CD4-positive, alpha-beta T cell treated with Interleukin-2 at 100 ng/mL for 4 hours (primary cell): ENCODE measurements around the gene PRDM1.

ENCODE experiments used
- DNase-seq: peaks from one replicate; pipeline ENCODE4 v3.0.0-alpha.2; 2020; ENCODE audit warnings: low spot score

The PRDM1 gene

GRCh38 chr6:106116125-106116832 is 30.1 kb downstream of the PRDM1 start:
- DNase-seq: no peak

GRCh38 chr6:106117579-106117978 is 31.4 kb downstream of the PRDM1 start:
- peak; percentile 83 for DNase-seq

DNA sequence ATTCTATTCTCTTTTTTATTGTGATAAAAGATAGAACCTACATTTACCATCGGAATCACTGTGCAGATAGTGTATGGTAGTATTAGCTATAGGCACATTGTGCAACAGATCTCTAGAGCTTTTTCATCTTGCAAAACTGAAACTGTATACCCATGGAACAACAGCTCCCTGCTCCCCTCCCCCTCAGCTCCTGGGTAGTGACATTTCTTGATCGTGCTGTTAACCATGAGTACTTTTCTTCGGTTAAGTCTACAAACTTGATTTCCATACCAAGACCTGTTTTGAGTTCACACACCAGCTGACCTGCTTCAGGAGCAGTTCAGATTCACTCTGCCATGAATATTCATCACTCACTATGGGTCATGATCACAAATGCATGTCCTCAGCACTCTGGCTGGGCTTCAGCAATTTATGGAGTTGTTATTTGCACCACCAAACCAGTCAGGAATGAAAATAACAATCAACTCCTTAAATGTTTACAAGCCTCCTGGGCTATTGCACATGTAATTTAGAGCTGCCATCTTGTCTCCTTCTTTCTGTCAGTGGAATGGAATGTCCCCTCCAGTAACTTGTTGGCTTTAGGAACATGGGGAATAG is 32.8 kb downstream of the PRDM1 start:
- DNase-seq: no peak

DNA sequence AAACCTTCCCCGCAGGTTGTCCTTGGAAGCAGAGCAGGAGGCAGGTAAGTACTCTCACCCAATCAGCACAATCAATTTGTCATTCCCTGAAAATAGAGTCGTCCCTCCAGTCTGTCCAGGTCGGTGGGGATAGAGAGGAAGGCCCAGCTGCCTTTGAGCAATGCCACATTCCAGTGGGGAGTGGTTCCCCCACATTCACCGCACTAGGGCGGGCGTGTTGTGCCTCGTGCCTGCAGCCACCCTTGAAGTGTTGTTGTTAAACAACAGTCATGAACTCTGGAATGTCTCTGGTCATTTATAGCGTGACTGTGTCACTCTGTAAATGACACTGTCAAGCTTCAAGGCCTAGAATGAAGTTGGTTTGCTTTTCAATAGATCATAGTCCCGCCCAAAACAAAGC is 33.4 kb downstream of the PRDM1 start:
- no peak for DNase-seq

DNA sequence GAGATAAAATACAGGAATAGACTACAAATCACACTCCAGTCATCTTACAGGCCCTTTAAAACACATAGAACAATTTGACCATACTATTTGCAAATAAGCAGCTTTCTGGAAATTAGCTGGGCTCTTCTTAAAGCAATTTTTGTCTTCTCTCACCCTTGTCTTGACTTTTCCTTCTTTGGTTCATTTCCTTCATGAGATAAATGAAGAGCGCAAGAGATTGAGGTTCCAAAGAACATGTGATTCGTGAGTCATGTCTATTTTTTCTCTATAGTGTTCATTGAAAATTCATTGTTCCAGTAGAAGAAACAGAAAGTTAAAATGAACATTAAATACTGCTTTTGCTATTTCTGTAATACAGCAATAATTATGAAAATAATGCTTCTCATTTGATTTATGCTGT is 33.9 kb downstream of the PRDM1 start:
- DNase-seq: no peak

- no peak for DNase-seq
Observed at GRCh38 chr6:106120406-106120805, 34.3 kb downstream of the PRDM1 start.

DNA sequence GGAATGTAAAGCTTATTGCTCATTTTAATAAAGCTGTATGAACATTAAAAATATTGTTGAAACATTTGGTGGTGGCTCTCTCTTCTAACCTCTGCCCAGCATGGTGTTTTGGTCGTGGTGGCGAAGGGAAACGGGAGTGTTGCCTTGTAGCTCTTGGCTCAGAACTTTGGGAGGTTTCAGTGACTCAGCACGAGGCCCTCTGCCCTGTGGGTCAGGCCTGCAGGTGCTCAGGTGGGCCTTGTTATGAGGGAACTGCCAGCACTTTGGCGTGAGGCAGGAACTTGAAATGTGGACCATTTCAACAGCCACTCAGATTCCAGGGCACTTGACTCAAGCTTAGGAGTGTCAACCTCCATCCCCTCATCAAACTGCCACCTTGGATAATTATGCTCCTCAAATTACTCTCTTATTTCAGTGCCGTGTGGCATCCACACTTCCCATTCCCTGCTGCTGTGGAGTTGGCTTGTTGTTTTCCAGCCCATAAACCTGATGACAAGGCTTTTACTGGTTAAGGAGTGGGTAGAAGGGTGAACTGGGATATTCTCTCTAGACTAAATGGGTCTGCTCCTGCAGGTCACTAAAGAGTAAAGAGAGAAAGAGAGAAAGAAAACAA is 36.3 kb downstream of the PRDM1 start:
- DNase-seq: no peak

DNA sequence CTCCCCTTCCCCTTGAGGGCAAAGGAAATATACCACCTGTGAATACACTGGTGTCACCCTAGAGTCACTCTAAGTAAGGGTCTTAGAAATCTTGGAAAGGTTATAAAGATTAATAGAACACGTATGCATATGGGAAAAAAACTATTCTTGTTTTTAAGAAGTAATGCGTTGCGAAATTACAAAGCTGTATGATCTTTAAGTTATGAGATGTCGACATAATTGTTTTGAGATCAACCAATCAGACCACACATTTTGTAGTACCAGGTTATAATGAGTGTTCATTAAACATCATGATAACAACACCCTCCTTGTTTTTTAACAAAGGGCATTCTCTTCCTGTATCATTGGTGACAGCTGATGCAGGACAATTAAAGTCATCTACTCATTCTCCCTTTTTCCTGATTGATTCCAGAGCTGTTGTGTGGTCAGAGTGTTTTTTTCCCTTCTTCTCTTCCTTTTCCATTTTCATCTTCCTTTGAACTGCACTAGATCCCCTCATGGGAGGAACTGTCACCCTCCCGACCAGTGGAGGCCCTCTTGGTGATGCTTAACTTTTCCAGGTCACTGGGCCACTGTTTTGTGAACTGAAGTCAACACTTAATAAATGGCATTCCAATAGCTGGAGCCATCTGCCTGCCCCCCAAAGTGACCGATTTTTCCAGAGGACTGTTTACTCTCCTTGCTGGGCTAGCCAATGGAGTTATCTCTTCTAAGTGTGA is 37.0 kb downstream of the PRDM1 start:
- no peak for DNase-seq

DNA sequence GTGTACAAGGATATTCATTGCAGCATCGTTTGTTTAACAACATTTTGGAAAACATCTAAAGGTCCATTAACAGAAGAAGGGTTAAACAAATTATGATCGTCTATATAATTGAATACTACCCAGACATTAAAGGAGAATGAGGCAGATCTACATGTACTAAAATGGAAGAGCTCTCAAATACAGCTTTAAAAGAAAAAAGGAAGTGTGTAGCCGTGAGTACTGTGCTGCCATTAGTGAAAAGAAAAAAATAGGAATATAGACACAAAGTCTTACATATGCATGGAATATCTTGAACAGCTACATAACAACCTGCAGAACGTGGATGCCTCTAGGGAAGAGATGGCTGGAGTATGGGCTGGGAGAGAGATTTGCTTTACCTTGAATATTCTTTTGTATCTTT is 37.9 kb downstream of the PRDM1 start:
- DNase-seq: no peak

- DNase-seq: no peak
Observed at GRCh38 chr6:106124437-106125430, 38.6 kb downstream of the PRDM1 start.

- DNase-seq: peak; percentile 59
Observed at GRCh38 chr6:106125925-106126435, 39.8 kb downstream of the PRDM1 start.

DNA sequence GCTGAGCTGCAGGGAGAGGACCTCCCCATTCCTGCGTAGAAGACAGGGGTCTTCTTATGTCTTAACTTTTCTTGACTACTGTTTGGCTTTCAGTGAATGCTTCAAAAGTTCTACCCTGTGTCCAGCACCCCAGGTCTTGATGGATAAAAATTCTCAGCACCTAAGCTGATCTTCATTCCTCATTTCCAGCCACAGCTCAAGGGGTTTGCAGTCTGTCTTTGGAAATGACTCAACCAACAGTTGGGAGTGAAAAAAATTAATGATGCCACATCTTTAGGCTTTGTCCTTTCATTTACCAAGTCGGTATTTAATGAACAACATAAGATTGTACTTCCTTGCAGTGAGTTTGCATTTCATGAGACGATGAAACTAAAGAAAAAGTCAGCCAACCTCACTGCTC is 40.3 kb downstream of the PRDM1 start:
- no peak for DNase-seq

DNA sequence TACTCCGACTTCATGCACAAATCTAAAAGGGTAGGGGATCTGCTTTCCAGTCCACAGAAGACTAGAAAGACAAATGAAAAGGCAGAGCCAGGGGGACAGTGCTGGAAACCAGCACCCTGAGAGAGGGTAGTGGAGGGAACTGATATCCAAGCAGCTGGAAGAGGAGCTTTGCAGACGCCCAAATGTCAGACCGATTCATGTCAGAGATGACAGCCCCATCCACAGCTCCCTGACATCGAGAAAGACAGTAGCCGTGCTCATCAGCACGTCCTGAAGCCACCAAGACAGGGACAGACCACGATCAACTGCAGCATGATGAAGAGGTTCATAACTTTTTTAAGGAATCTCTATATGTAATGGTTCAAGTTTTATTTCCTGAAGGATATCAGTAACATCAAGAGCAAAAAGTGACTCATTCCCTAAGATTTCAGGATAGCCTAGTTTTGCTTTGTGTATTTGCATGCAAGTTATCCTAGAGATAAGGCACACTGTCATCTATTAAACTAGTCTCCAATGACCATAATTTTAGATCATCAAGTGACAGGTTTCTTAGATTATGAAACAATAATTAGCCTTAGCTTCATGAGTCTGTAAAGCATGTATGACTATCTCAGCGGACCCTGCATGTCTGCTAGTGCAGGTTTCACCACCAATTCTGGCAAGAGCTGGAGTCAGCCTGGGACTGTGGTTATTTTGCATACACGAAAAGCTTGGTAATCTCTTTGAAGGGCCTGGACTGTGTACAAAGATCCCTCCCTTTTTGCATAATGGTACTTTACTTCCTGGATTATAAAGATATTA is 43.0 kb downstream of the PRDM1 start:
- no peak for DNase-seq

- no peak for DNase-seq
Observed at GRCh38 chr6:106132153-106132698, 46.1 kb downstream of the PRDM1 start.

GRCh38 chr6:106133040-106133439 is 46.9 kb downstream of the PRDM1 start:
- DNase-seq: no peak

DNA sequence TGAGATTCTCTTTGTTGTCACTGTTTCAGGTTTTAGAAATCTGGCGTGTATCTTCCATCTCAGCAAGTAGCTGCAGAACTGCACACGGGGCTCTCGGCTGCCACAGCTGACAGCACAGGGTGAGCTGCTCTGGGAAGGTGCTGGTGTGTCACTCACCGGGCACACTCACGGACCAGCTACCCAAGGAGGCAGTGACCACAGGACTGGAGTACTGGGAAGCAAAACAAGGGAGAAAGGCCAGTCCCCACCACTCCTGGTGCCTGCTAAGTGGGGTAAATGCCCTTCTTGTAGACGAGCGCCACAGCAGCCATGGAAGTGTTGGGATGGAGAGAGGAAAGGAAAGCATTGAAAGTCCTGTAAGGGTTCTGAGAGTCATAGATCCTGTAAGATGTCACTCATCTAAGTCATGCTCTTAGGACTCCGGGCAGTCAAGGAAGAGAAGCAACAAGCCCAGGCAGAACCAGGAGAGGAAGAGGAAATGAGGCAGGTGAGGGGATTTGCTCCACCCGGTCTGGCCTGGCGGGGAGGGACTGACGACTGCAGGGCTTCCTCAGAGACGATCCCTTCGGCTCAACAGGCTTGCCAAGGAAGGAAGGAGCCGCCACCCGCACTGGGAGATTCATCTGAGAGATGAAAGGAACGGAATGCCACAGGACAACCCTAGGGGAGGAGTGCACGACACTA is 48.1 kb downstream of the PRDM1 start:
- no peak for DNase-seq

GRCh38 chr6:106134906-106135634 is 48.9 kb downstream of the PRDM1 start:
- no peak for DNase-seq

DNA sequence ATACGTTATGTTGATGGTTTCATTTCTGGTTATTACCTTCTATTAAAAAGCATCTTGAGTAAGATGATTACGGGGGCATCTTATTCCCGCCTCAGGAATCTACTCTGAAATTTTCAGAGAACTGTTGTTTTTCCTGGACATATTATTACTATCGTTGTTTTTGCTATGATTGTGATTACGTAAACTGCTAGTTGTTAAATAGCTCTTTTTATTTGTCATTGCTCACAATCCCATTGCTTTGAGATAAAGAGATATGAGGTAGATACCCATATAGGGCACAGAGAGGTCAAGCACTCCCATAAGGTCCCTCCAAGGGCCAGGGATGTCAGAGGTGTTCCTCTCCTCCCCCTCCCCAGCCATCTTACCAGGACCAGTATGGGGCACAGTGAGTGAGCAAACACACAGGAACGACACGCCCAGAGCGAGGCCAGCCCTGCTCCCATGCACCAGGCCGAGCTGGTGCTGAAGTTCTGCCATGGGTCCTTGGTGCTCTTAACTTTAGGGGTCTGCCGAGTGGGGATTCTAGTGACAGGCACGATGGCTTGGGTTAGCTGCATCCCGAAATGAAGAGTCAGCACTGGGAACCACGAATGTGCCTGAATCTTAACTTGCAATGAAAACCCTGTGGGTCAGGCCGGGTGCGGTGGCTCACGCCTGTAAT is 49.9 kb downstream of the PRDM1 start:
- DNase-seq: no peak
